ENCODE measurements around the gene CDCA4.
"Not testable (repeated sequence)": the region's sequence is repeated elsewhere in the genome, so short reads cannot be mapped to it uniquely, and the experiment has no call there.

Gene CDCA4

GRCh38 chr14:105042813-105043212 is 21.9 kb upstream of the CDCA4 start:
- TF ChIP-seq CTCF (IDR thresholded peaks at IDR 0.05; ENCODE audit: insufficient read depth, low read depth, low read length, missing control alignments) = no peak
- H3K4me3 ChIP-seq (ENCODE audit: low read depth, low read length) = no peak overlapping the region
- DNase-seq (ENCODE audit: low read depth) = no peak

GRCh38 chr14:105041841-105042765 is 21.2 kb upstream of the CDCA4 start:
- no peak overlapping the region for H3K4me3 ChIP-seq (ENCODE audit: low read depth, low read length)
- no peak for TF ChIP-seq CTCF (IDR thresholded peaks at IDR 0.05; ENCODE audit: insufficient read depth, low read depth, low read length, missing control alignments)
- no peak for DNase-seq (ENCODE audit: low read depth)

- H3K4me3 ChIP-seq (ENCODE audit: low read depth, low read length) = no peak overlapping the region
- TF ChIP-seq CTCF (IDR thresholded peaks at IDR 0.05; ENCODE audit: insufficient read depth, low read depth, low read length, missing control alignments) = no peak
- DNase-seq (ENCODE audit: low read depth) = no peak
These were observed 18.7 kb upstream of the CDCA4 start for GRCh38 chr14:105039458-105040205.

- not testable (repeated sequence) for DNase-seq (ENCODE audit: low read depth)
These were observed 14.7 kb upstream of the CDCA4 start for GRCh38 chr14:105035616-105036015.

GRCh38 chr14:105034315-105035039 is 13.6 kb upstream of the CDCA4 start:
- no peak overlapping the region for H3K4me3 ChIP-seq (ENCODE audit: low read depth, low read length)
- no peak for TF ChIP-seq CTCF (IDR thresholded peaks at IDR 0.05; ENCODE audit: insufficient read depth, low read depth, low read length, missing control alignments)
- no peak for DNase-seq (ENCODE audit: low read depth)

More at GRCh38 chr14:105035616-105036015, 14.7 kb upstream of the CDCA4 start:
- H3K4me3 ChIP-seq (ENCODE audit: low read depth, low read length) = not testable (repeated sequence)

- DNase-seq (ENCODE audit: low read depth); H3K4me3 ChIP-seq (ENCODE audit: low read depth, low read length): not testable (repeated sequence)
These were observed 12.6 kb upstream of the CDCA4 start for GRCh38 chr14:105033412-105033900.

- not testable (repeated sequence) for DNase-seq (ENCODE audit: low read depth); H3K4me3 ChIP-seq (ENCODE audit: low read depth, low read length)
These were observed 11.6 kb upstream of the CDCA4 start for GRCh38 chr14:105032451-105032901.

GRCh38 chr14:105030836-105031396 is 10.0 kb upstream of the CDCA4 start:
- TF ChIP-seq CTCF (IDR thresholded peaks at IDR 0.05; ENCODE audit: insufficient read depth, low read depth, low read length, missing control alignments) = no peak
- no peak for DNase-seq (ENCODE audit: low read depth)
- H3K4me3 ChIP-seq (ENCODE audit: low read depth, low read length) = no peak overlapping the region

Measured in GM12865 (cell line).